B cell (primary cell): ENCODE results near the gene FYB2.

Experiments used
- EZH2 ChIP-seq: IDR thresholded peaks from 2 replicates; pipeline ENCODE4 v1.6.1; 2012; ENCODE audit warnings: borderline replicate concordance, low read depth, mild to moderate bottlenecking, moderate library complexity, low read length; ENCODE audit not compliant: insufficient read depth, poor library complexity, severe bottlenecking
- TF ChIP-seq, protein P1 (sequence below): fragments of 200-600 bp; IDR thresholded peaks from one replicate; pipeline ENCODE4 v1.8.0; 2022; ENCODE audit warnings: antibody characterized with exemption, mild to moderate bottlenecking

DNA sequence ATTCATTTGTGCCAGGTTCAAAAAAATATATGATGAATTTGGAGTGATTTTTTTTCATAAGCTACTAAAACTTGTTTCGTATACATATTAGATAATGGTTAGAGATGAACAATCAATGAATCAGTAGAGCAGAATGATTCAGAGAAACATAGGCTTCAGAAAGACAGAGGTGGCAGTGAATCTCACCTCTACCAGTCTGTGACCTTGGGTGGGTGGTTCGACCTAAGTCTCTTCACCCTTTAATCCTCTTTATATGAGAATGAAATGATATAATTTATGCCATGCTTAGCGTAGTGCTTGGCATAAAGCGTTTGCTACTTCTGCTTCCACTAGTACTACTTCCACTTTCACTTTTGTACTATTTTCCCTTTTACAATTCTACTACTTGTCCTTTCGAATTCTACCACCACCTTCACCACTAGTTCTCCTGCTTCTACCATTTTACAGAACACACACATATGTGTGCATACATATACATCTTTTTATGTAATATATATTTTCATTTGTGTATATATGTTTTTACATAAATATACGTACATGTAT is 45.1 kb downstream of the FYB2 start:
- TF ChIP-seq, protein P1, sequence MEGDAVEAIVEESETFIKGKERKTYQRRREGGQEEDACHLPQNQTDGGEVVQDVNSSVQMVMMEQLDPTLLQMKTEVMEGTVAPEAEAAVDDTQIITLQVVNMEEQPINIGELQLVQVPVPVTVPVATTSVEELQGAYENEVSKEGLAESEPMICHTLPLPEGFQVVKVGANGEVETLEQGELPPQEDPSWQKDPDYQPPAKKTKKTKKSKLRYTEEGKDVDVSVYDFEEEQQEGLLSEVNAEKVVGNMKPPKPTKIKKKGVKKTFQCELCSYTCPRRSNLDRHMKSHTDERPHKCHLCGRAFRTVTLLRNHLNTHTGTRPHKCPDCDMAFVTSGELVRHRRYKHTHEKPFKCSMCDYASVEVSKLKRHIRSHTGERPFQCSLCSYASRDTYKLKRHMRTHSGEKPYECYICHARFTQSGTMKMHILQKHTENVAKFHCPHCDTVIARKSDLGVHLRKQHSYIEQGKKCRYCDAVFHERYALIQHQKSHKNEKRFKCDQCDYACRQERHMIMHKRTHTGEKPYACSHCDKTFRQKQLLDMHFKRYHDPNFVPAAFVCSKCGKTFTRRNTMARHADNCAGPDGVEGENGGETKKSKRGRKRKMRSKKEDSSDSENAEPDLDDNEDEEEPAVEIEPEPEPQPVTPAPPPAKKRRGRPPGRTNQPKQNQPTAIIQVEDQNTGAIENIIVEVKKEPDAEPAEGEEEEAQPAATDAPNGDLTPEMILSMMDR = no peak
- no peak for TF ChIP-seq EZH2
